IPS DF 6.9 (cell line): ENCODE results near the gene GGN.
"Not testable (repeated sequence)": the region's sequence is repeated elsewhere in the genome, so short reads cannot be mapped to it uniquely, and the experiment has no call there.

Experiments used
- DNase-seq: peaks from one replicate; pipeline ENCODE4 v3.0.0-alpha.2; 2013; ENCODE audit warnings: low read depth, low spot score
- H3K27ac ChIP-seq: one replicate; pipeline ENCODE4 v1.5.1; 2013; ENCODE audit warnings: low read length, control low read depth
- H3K27me3 ChIP-seq: 2 replicates; pipeline ENCODE4 v1.6.1; 2013; ENCODE audit warnings: mild to moderate bottlenecking, low read length; ENCODE audit not compliant: control insufficient read depth, insufficient read depth
- H3K36me3 ChIP-seq: 2 replicates; pipeline ENCODE4 v1.6.1; 2013; ENCODE audit warnings: low read length; ENCODE audit not compliant: control insufficient read depth, insufficient read depth
- H3K4me1 ChIP-seq: 2 replicates; pipeline ENCODE4 v1.6.1; 2013; ENCODE audit warnings: low read length; ENCODE audit not compliant: control insufficient read depth, insufficient read depth
- H3K4me3 ChIP-seq: 2 replicates; pipeline ENCODE4 v1.5.1; 2013; ENCODE audit warnings: mild to moderate bottlenecking, low read length
- H3K9me3 ChIP-seq: 2 replicates; pipeline ENCODE4 v1.6.1; 2013; ENCODE audit warnings: low read length, inconsistent platforms; ENCODE audit not compliant: control insufficient read depth, insufficient read depth
- WGBS: extraction: QIAGEN DNeasy Blood & Tissue Kit; methylation state at CpG from one replicate; pipeline ENCODE4 v1.1.7; 2013; ENCODE audit warnings: mixed read lengths, missing lambda C conversion rate; ENCODE audit not compliant: insufficient read length, insufficient coverage; 5-methylcytosine and 5-hydroxymethylcytosine counted together

GGN gene, protein sequence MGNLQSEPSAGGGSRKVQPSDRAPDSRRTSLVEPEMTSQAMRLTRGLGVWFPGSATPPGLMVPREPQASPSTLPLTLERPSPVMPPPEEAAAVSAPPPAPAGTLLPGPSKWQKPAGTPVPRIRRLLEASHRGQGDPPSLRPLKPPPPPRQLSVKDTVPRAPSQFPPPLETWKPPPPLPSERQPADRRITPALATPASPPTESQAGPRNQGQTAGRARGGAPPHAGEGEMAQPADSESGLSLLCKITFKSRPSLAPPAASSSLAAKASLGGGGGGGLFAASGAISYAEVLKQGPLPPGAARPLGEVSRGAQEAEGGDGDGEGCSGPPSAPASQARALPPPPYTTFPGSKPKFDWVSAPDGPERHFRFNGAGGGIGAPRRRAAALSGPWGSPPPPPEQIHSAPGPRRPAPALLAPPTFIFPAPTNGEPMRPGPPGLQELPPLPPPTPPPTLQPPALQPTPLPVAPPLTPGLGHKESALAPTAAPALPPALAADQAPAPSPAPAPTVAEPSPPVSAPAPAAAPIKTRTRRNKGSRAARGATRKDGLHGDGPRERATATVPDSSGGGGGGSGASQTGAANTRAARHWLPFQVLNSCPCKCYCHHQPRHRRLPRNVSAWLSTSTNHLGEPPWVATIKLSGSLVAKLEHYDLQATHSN

DNA sequence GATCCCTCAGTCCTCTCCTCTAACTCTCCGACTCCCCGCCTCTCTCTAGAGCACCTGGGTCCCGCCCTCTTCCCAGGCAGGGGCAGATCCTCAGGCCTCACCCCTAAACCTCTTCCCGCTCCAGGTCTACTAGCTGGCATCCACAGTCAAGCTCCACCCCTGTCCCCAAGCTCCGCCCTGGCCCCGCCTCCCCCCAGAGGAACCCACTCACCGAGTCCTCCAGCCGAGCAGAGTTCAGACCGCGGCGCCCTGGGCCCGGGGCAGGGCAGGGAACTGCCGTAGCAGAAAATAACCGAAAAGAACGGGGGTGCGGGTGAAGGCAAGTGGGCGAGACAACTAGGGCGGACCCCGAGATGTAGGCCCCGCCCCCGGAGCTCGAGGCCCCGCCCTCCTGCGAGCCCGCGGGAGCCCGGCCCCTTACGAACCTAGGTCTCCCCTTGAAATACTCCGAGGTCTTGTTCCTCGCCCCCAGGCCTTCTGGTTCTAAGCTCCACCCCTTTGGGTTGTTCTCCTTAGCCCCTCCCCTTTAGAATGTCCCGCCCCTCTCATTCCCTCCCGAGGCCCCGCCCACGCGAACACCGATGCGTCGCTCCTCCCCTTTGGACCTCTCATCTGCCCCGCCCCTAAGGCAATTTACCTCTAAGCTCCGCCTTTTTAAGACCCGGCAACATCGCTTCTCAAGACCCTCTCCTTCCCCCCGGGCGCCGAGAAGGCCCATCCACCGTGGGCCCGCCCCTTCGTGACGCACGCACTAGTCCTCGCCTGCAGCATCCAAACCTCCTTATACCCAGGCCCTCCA lies at the start of gene GGN:
Gene GGN, minus strand, starts transcription at position 485 of the 799 bp plus-strand sequence. CDS start 773 bp downstream, outside the sequence.
- Histone ChIP-seq H3K4me1 (peaks cover 6% of the 10 kb centered on the region; the same call in 1 of the 2 replicates), H3K27ac (no peak within 1 kb of the TSS), H3K36me3 (peaks cover 1% of the 10 kb centered on the region; the same call in 1 of the 2 replicates), H3K4me3 (peak within 1 kb of the TSS; percentile 58), H3K27me3 (no peaks in the 10 kb centered on the region), H3K9me3 (no peaks in the 10 kb centered on the region)
- peak; percentile 94 for DNase-seq
- WGBS: no CpG with 5 or more reads among the region's 51 CpGs

DNA sequence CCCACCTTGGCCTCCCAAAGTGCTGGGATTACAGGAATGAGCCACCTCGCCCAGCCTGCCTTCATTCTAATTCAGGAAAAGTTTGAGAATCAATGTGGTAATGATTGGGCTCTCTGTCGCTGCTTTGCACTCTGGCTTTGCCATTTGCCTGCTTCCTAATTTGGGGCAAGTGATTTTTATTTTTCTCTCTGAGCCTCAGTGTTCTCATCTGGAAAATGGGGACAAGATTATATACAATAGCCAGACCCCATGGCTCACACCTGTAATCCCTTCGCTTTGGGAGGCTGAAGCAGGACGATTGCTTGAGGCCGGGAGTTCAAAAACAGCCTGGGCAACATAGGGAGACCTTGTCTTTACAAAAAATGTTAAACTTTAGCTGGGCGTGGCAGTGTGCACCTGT lies 49.5 kb upstream of the GGN start:
- Histone ChIP-seq H3K27me3 (no peaks in the 10 kb centered on the region), H3K4me3 (no peak overlapping the region), H3K9me3 (no peaks in the 10 kb centered on the region), H3K27ac (no peak overlapping the region), H3K4me1 (peaks cover 6% of the 10 kb centered on the region), H3K36me3 (no peaks in the 10 kb centered on the region)
- WGBS: no CpG with 5 or more reads among the region's 6 CpGs
- DNase-seq: no peak

DNA sequence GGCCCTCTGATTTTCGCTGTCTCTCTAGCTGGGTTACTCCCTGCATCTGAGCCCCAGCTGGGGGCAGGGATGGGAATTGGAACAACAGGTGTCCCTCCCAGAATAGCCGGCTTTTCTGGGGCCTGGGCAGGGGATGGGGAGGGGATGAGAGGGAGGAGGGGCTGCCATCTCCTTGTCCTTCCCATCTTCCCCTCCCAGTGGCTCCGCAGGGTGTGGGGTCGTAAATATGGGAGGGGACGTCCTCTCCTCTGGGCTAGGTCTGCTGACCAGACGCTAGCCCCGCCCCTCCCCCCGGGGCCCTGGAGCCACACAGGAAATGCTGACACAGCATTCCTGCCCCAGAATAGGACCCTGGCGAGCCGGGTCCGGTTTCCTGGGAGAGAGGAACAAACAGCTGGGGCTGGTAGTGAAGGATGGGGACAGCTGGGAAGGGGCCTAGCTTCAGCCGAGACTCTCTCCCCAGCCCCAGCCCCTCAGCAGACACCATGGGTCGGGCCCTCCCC lies 46.8 kb upstream of the GGN start:
- Histone ChIP-seq H3K27ac (no peak overlapping the region), H3K4me1 (no peaks in the 10 kb centered on the region), H3K36me3 (no peaks in the 10 kb centered on the region), H3K9me3 (no peaks in the 10 kb centered on the region), H3K27me3 (no peaks in the 10 kb centered on the region), H3K4me3 (peak overlapping the region; percentile 38; the same call in 1 of the 2 replicates)
- no CpG with 5 or more reads among the region's 13 CpGs for WGBS
- DNase-seq: no peak

DNA sequence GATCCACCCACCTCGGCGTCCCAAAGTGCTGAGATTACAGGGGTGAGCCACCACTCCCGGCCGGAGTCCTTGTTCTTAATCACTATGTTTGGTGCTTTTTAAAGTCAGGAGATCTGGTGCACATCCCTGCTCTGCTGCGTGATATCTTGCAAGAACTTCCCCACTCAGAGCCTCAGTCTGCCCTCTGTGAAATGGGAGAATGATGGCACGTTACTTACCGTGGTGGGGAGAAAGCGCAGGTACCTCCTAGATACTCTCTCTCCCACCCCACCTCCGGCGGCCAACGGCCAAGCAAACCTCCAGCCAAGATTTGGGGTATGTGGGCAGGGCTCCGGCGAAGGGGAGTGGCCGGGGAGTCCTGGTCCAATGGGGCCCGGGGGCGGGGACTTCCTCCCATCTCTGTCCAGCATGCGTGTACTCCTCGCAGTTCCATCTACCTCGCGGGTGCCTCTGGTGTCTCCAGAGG lies 45.5 kb upstream of the GGN start, which contains the start of gene RYR1:
Gene RYR1, plus strand, starts transcription at position 424 of the 466 bp plus-strand sequence. CDS start 139 bp downstream, outside the sequence.
- Histone ChIP-seq H3K4me3 (peak within 1 kb of the TSS; percentile 38; the same call in 1 of the 2 replicates), H3K4me1 (no peaks in the 10 kb centered on the region), H3K9me3 (no peaks in the 10 kb centered on the region), H3K27me3 (no peaks in the 10 kb centered on the region), H3K36me3 (no peaks in the 10 kb centered on the region), H3K27ac (no peak within 1 kb of the TSS)
- DNase-seq: no peak
- WGBS: no CpG with 5 or more reads among the region's 20 CpGs

DNA sequence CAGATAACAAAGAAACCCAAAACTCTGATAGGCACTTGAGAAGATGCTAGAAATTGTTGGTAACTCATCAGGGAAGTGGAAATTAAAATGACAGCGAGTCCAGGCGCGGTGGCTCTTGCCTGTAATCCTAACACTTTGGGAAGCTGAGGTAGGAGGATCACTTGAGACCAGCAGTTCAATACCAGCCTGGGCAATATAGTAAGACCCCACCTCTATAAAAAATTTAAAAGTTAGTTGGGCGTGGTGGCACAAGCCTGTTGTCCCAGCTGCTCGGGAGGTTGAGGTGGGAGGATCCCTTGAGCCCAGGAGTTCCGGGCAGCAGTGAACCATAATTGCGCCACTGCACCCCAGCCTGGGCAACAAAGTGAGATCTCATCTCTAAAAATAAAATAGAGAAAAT lies 43.1 kb upstream of the GGN start:
- no peak for DNase-seq
- no peak overlapping the region for H3K4me3 ChIP-seq
- peaks cover 2% of the 10 kb centered on the region; the same call in 1 of the 2 replicates for H3K4me1 ChIP-seq
- WGBS: no CpG with 5 or more reads among the region's 7 CpGs
- no peaks in the 10 kb centered on the region for H3K9me3 ChIP-seq
- H3K27me3 ChIP-seq: no peaks in the 10 kb centered on the region
- H3K36me3 ChIP-seq: no peaks in the 10 kb centered on the region
- H3K27ac ChIP-seq: no peak overlapping the region

DNA sequence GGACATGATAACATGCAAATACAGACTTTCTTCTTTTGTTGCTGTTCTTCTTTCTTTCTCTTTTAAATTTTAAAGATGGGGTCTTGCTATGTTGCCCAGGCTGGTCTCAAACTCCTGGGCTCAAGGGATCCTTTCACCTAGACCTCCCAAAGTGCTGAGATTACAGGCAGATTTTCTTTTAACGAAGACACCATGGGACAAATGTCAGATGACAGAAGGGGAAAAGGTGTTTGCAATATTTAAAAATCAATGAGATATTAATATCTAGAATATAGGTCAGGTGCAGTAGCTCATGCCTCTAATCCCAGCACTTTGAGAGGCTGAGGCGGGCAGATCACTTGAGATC lies 42.0 kb upstream of the GGN start:
- no peak for DNase-seq
- no peaks in the 10 kb centered on the region for H3K9me3 ChIP-seq
- no peaks in the 10 kb centered on the region for H3K27me3 ChIP-seq
- no peak overlapping the region for H3K4me3 ChIP-seq
- H3K4me1 ChIP-seq: peaks cover 7% of the 10 kb centered on the region
- H3K36me3 ChIP-seq: no peaks in the 10 kb centered on the region
- H3K27ac ChIP-seq: no peak overlapping the region
- WGBS: no CpG with 5 or more reads among the region's 2 CpGs

DNA sequence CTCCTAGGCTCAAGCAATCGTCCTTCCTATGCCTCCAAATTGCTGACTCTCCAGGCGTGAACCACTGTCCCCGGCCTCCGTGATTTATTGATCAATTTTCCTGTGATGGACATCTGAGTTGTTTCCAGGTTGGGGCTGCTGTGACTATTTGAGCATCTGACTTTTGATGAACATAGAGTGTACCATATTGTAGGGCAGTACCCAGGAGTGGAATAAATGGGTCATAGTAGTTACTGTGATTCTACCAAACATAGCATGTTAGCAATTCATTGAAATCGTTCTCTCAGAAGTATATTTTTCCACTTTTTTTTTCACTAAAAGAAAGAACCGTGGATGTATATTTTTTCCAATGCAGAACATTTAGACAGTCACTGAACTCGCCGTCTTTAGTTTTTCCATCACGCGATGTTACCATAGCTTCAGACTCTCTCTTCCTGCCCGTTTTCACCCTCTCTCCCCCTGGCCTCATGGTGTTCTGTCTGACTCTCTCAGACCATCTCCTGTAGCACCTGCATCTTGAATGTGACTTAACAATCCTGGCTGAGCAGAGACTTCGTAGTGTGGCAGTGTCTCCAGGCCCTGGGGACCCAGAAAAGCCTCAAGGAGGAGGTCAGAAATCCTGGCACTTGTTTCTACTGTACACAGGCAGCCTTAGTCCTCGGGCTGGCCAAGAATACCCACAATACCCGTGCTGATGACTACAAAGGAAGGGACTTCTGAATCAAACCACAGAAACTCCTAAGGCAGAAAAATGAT lies 41.4 kb upstream of the GGN start:
- Histone ChIP-seq H3K4me3 (no peak overlapping the region), H3K9me3 (no peaks in the 10 kb centered on the region), H3K4me1 (peaks cover 7% of the 10 kb centered on the region), H3K27ac (no peak overlapping the region), H3K36me3 (no peaks in the 10 kb centered on the region), H3K27me3 (no peaks in the 10 kb centered on the region)
- no peak for DNase-seq
- WGBS: no CpG with 5 or more reads among the region's 14 CpGs

DNA sequence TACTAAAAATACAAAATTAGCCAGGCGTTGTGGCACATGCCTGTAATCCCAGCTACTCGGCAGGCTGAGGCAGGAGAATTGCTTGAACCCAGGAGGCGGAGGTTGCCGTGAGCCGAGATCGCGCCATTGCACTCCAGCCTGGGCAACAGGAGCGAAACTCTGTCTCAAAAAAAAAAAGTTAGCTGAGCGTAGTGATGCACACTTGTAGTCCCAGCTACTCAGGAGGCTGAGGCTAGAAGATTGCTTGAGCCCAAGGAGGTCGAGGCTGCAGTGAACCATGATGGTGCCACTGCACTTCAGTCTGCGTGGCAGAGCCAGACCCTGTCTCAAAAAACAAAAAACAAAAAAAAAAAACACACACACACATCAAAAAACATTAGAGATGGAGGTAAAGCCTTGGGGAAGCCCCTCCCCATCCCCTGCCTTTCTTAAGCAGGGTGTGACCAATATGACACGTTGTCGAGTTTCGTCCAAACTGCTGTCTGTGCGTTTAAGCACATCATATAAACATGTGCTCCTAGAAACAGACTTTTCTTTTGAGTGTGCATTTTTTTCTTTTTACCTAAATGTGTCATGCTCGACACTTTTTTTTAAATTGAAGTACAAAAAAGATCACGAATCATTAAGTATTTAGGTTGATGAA lies 39.3 kb upstream of the GGN start:
- H3K4me3 ChIP-seq, H3K27me3 ChIP-seq, H3K9me3 ChIP-seq, DNase-seq, H3K36me3 ChIP-seq, H3K27ac ChIP-seq, H3K4me1 ChIP-seq: not testable (repeated sequence)
- WGBS: no CpG with 5 or more reads among the region's 17 CpGs

DNA sequence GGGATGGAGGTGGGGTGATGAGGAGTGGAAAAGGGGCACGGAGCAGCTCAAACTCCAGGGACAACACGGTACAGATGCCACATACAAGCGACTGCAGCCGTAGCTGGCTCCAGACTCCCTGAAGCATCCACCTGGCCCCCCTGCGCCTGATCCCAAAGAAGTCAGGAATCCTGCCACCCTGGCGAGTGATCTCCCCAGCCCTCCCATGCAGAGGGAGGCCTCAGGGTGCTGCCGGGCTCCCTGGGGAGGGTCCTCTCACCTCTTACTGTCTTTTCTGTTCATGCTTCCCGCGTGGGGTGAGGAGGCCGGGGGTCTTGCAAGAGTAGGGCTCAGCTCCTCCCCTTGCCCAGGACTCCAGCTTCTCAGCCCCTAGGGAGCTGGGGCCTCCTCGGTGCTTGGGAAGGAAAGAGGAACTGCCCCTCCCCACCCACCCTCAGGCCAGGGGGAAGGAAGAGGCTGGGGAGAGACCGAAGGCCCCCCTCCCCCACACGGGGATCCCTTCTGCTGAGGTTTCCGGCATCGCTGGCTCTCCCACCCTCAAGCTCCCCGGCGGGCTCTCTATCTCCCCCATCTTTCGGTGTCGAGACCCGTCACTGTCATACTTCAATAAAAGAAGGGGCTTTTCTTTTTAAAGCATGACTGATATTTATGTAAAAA lies 38.1 kb upstream of the GGN start, which contains the start of gene RASGRP4:
Gene RASGRP4, minus strand, starts transcription at position 410 of the 657 bp plus-strand sequence. Its CDS starts 128 bp downstream, at position 282.
- no peaks in the 10 kb centered on the region for H3K9me3 ChIP-seq
- no peak within 1 kb of the TSS for H3K4me3 ChIP-seq
- WGBS: no CpG with 5 or more reads among the region's 20 CpGs
- peaks cover 7% of the 10 kb centered on the region for H3K4me1 ChIP-seq
- H3K36me3 ChIP-seq: no peaks in the 10 kb centered on the region
- H3K27ac ChIP-seq: no peak within 1 kb of the TSS
- no peak for DNase-seq
- no peaks in the 10 kb centered on the region for H3K27me3 ChIP-seq
